ENCODE measurements around the gene RAD51B.

RAD51B gene

GRCh38 chr14:68234101-68234905, 414.7 kb downstream of the RAD51B start (continued):
- TF ChIP-seq ZNF280C (tag by site-specific recombination; IDR thresholded peaks at IDR 0.05) (no peak), ZIC2 (tag by site-specific recombination; IDR thresholded peaks at IDR 0.05) (no peak)

- Histone ChIP-seq H3K27ac (ENCODE audit: extremely low read depth, low read depth, low read length) (no peak overlapping the region), H3K36me3 (ENCODE audit: control insufficient read depth in 2 of 2, insufficient read depth in 1 of 2, low read length in 2 of 2) (no peaks in the 10 kb centered on the region), H3K9me3 (ENCODE audit: control insufficient read depth, insufficient read depth, low read depth, low read length) (no peaks in the 10 kb centered on the region), H3K4me3 (ENCODE audit: low read depth, low read length) (no peak overlapping the region), H3K4me1 (ENCODE audit: control insufficient read depth, insufficient read depth, low read length) (peaks cover 21% of the 10 kb centered on the region)
- ChIA-PET POLR2A (no interaction called here), CTCF (interaction anchor here (0.7 kb wide), 1 partner anchor 9 kb away, joined by 3 read pairs; no protein-coding TSS in a partner anchor)
- TF ChIP-seq ZNF510 (tag by site-specific recombination; IDR thresholded peaks at IDR 0.05; ENCODE audit: insufficient replicate concordance) (no peak), AEBP2 (tag by site-specific recombination; IDR thresholded peaks at IDR 0.05; ENCODE audit: borderline replicate concordance) (no peak), ZNF48 (tag by site-specific recombination; IDR thresholded peaks at IDR 0.05) (no peak), ZNF785 (tag by site-specific recombination; IDR thresholded peaks at IDR 0.05) (no peak), OSR2 (tag by site-specific recombination; IDR thresholded peaks at IDR 0.05) (no peak), TSHZ1 (tag by site-specific recombination; IDR thresholded peaks at IDR 0.05; ENCODE audit: borderline replicate concordance) (no peak), PRDM2 (tag by site-specific recombination; IDR thresholded peaks at IDR 0.05; ENCODE audit: borderline replicate concordance) (no peak), ZNF239 (tag by site-specific recombination; IDR thresholded peaks at IDR 0.05) (no peak), CTCF (tag by site-specific recombination; IDR thresholded peaks at IDR 0.05) (no peak), ZNF391 (tag by site-specific recombination; IDR thresholded peaks at IDR 0.05; ENCODE audit: borderline replicate concordance, low read depth) (no peak), ZNF404 (tag by site-specific recombination; IDR thresholded peaks at IDR 0.05) (no peak), ZNF37A (tag by site-specific recombination; IDR thresholded peaks at IDR 0.05) (no peak), PRDM1 (tag by site-specific recombination; IDR thresholded peaks at IDR 0.05) (no peak), KLF16 (tag by site-specific recombination; IDR thresholded peaks at IDR 0.05) (no peak), MYNN (tag by site-specific recombination; IDR thresholded peaks at IDR 0.05; ENCODE audit: borderline replicate concordance) (no peak), BCL6B (tag by site-specific recombination; IDR thresholded peaks at IDR 0.05) (no peak), ZNF623 (tag by site-specific recombination; IDR thresholded peaks at IDR 0.05) (no peak)
These were observed 415.4 kb downstream of the RAD51B start for GRCh38 chr14:68235011-68235410.

Data from HEK293 (cell line).